Effector CD8-positive, alpha-beta T cell (primary cell): ENCODE results near the gene FAM53A.

ENCODE experiments used
- DNase-seq: peaks from one replicate; lab custom pipeline; 2025; lab: John Stamatoyannopoulos, UW

The FAM53A gene

GRCh38 chr4:1639299-1639868 is 44.7 kb downstream of the FAM53A start:
- no peak for DNase-seq

DNA sequence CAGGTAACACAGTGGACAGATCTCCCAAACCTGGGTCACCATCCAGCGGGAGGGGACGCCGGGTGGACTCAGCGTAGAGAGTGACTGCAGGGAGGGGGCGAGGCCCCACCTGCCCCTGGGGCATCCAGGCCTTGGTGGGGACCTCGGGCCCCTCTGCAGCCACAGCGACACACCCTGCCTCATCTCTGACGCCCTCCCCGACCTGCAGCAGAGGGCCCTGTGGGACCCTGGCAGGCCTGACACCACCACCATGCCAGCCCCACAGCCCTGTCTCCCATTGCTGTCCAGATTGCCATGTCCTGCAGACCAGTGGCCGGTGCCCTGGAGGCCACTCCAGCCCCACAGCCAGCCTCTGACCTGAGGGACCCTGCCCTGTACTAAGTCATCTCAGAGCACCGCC is 45.2 kb downstream of the FAM53A start:
- DNase-seq: no peak

GRCh38 chr4:1638272-1638598 is 45.9 kb downstream of the FAM53A start:
- no peak for DNase-seq

- DNase-seq: no peak
Observed at GRCh38 chr4:1637580-1638271, 46.4 kb downstream of the FAM53A start.

GRCh38 chr4:1636490-1637211 is 47.5 kb downstream of the FAM53A start:
- DNase-seq: no peak

DNA sequence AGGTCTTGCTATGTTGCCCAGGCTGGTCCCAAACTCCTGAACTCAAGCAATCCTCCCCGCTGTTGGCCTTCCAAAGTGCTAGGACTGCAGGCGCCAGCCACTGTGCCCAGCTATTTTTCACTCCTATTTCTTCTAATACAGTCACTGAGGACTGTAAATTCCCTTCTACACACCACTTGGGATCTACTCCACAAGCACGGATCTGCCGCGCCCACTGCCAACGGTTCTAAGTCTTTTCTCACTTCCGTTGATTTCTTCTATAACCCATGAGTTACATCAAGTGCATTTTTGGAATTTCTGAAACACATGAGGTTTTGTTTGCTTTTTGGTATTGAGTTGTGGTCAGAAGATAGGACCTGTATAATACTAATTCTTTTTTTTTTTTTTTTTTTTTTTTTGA is 48.6 kb downstream of the FAM53A start:
- DNase-seq: no peak

- no peak for DNase-seq
Observed at GRCh38 chr4:1633993-1634392, 50.1 kb downstream of the FAM53A start.

- DNase-seq: no peak
Observed at GRCh38 chr4:1632109-1633104, 51.7 kb downstream of the FAM53A start.

GRCh38 chr4:1631136-1631535 is 53.0 kb downstream of the FAM53A start:
- DNase-seq: no peak

DNA sequence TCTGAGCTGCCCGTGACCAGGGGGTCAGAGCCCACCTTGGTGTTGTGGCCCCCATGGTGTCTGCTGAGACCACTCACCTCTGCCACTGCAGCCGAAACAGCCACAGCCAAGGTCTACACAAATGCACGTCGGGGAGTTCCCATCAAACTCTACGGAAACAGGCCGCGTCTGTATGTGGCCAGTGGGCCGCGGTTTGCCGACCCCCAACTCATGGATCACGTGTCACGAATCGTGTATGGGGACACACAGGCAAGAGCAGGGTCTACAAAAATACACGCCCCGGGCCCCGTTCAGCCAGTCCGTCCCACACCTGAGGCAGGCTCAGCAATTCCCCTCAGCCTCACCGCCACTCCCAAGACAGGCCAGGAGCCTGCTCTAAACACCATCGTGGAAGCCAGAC is 53.8 kb downstream of the FAM53A start:
- DNase-seq: no peak

DNA sequence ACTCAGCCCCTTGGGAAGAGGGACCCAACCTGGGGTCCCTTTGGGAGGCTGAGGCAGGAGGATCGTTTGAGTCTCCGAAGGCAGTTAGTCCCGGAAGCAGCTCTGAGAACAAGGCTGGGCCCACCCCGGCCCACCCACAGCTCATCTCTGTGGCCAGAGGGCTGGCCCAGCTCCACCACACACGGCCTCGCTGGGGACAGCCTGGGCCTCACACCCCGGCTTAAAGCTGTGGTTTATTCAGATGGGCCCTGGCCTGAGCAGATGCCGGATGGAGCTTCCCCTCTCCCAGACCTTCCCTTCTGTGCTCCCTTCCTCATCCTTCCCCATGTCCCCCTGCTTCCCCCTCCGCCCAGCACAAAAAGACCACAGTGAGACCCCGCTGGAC is 54.4 kb downstream of the FAM53A start:
- DNase-seq: no peak

- DNase-seq: peak; percentile 63
Observed at GRCh38 chr4:1628892-1629698, 55.0 kb downstream of the FAM53A start.

- no peak for DNase-seq
Observed at GRCh38 chr4:1627417-1628313, 56.4 kb downstream of the FAM53A start.

DNA sequence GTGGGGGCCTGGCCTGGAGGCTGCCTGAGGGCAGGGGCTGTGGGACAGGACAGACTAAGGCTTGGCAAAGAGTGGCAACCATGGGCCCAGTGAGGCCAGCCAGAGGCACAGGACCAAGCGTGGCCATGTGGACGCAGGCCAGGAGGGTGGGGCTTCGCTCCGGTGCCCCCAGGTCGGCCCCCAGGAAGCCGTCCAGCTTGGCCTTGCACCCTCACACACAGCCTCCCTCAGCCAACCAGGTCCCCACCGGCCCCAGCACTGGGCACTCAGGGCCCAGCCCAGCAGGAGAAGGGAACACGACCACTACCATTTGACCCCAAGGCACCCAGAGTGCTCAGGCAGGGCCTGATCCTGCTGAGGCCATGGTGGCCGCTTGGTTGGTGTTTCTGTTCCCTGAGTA is 57.2 kb downstream of the FAM53A start:
- DNase-seq: no peak

GRCh38 chr4:1626151-1626550 is 58.0 kb downstream of the FAM53A start:
- no peak for DNase-seq

GRCh38 chr4:1625600-1626138 is 58.4 kb downstream of the FAM53A start:
- DNase-seq: no peak

GRCh38 chr4:1624519-1624910 is 59.6 kb downstream of the FAM53A start:
- no peak for DNase-seq

GRCh38 chr4:1623821-1624518 is 60.1 kb downstream of the FAM53A start:
- no peak for DNase-seq

- DNase-seq: no peak
Observed at GRCh38 chr4:1623400-1623799, 60.7 kb downstream of the FAM53A start.
